TTC549 (cell line): Measurements from ENCODE around the gene SSR1.
"Not testable (repeated sequence)": the region's sequence is repeated elsewhere in the genome, so short reads cannot be mapped to it uniquely, and the experiment has no call there.

Experiments
- FAIRE-seq: peaks from 2 replicates; lab custom pipeline; 2012; peaks lifted over from hg19 to GRCh38; lab: Jason Lieb, UNC

The SSR1 gene

DNA sequence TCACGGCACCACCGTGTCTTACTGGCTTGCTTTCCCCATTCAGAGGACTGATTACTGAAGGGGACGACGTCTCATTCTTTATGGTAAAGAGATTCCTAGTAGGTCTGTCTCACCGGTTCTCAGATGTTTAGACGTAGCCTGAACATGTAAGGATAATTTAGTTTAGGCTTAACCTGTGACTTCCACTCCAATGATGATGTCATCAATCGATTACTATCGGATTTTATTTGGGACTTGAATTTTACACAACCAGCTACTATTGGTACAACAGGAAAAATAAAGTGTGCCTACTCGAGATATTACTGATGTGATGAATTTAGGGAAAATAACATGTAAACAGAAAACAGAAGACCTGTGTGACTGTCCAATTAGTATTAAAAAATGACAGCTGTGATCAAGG lies 4.5 kb upstream of the SSR1 start:
- no peak for FAIRE-seq

DNA sequence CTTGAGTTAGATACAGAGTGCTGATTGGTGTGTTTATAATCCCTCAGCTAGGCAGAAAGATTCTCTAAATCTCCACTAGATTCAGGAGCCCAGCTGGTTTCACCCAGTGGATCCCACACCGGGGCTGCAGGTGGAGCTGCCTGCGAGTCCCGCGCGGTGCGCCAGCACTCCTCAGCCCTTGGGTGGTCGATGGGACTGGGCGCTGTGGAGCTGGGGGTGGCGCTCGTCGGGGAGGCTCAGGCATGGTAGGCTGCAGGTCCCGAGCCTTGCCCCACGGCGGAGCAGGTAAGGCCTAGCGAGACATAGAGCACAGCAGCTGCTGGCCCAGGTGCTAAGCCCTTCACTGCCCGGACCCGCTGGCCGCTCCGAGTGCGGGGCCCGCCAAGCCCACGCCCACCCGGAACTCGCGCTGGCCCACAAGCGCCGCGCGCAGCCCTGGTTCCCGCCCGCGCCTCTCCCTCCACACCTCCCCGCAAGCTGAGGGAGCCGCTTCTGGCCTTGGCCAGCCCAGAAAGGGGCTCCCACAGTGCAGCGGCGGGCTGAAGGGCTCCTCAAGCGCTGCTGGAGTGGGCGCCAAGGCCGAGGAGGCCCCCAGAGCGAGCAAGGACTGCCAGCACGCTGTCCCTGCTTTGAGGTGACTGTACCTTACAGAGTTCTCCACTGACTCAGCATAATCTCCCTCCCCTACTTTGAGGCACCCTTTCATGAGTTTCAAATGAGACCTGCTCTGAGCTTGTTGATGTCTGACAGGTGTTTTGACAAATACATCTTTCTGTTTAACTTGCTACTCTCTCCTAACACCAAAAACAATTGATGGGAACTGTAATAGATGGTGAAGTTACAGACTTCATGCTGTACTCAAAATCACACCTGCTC lies 3.9 kb upstream of the SSR1 start:
- no peak for FAIRE-seq

DNA sequence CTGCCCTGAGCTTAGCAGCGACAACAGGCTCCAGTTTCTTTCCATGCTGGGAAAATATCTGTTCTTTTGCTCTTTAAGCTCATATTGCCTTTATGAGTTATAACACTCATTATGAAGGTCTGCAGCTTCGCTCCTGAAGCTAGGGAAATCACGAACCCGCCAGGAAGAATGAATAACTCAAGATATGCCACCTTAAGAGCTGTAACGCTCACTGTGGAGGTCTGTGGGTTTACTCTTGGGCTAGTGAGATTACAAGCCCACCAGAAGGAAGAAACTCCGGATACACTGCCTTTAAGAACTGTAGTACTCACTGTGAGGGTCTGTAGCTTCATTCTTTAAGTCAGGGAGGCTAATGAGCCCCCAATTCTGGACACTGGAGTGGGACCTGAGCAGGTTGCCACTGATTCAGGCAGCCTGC lies 3.0 kb upstream of the SSR1 start:
- no peak for FAIRE-seq

DNA sequence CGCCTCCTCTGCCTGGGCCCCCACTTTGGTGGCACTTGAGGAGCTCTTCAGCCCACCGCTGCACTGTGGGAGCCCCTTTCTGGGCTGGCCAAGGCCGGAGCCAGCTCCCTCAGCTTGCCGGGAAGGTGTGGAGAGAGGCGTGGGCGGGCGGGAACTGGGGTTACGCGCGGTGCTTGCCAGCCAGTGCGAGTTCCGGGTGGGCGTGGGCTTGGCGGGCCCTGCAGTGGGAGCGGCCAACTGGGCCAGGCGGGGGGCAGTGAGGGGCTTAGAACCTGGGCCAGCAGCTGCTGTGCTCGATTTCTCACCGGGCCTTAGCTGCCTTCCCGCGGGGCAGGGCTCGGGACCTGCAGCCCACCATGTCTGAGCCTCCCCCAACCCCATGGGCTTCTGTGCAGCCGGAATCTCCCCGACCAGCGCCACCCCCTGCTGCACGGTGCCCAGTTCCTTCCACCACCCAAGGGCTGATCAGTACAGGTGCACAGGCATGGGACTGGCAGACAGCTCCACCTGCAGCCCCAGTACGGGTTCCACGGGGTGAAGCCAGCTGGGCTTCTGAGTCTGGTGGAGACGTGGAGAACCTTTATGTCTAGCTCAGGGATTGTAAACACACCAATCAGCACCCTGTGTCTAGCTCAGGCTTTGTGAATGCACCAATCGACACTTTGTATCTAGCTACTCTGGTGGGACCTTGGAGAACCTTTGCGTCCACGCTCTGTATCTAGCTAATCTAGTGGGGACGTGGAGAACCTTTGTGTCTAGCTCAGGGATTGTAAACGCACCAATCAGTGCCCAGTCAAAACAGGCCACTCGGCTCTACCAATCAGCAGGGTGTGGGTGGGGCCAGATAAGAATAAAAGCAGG lies 2.3 kb upstream of the SSR1 start:
- not testable (repeated sequence) for FAIRE-seq

DNA sequence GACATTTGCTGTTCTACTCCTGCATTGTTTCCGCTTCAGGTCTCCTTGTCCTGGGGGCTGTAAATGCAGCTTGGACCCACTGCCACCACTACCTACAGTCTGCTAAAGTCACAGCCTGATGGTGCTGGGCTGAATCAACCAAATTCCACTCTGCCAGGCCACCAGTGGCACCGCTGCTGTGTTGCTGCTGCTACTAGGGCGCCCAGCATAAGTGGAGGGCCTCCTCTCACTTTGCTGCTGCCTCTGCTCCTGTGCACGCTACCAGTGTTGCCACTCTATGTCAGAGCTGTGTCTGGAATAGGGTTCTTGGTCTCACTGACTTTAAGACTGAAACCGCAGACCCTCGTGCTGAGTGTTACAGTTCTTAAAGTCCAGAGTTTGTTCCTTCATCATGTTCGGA lies 1.4 kb upstream of the SSR1 start:
- no peak for FAIRE-seq

DNA sequence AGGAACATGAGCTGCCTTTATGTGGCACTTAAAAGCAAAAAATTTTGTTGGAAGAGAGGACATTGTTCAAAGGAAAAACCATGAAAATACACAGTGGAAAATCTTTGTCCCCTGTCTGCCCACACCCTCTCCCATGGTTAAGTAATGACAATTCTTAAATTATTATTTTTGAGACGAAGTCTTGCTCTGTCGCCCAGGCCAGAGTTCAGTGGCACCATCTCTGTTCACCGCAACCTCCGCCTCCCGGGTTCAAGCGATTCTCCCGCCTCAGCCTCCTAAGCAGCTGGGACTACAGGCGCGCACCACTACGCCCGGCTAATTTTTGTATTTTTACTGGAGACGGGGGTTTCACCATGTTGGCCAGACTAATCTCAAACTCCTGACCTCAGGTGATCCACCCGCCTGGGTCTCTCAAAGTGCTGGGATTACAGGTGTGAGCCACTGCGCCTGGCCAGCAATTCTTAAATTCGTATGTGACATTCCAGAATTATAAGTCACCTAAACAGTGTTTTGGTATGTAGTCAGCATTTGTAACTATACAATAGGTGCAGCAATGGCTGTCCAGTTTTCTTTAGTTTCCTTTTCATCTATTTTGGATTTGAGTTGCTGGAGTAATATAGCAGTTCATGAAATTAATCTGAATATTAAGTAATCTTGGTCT lies 636 bp upstream of the SSR1 start:
- FAIRE-seq, result no peak

DNA sequence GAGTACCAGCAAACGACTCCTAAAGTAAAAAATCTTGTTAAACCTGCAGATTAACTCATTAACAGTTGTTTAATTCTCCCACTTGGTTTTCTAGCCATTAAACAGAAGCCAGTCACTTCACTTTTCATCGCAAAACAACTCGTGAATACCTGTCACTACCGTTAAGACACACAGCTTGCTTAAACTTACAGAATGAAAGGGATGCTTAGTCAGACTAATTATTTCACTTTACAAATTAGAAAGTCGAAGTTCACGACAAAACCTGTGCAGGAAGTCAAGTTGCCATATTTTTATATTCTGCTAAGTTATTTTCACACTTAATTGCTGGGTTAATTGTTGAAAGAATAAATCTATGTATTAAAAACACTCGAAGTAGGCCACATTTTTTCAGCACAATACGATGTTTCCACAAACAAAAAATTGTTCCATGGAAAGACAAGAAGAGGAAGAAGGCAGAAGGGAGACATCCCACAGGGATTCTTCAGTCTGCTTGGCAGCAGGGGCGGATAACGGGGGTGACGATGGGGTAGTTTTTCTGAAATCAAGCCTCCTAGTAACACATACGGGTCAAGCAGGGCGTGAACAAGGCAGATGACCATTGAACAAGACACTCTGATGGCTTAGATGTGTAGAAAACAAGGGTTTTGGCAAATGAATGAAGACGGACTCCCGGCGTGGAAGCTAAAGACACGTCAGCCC lies 933 bp downstream of the SSR1 start:
- FAIRE-seq, result no peak

DNA sequence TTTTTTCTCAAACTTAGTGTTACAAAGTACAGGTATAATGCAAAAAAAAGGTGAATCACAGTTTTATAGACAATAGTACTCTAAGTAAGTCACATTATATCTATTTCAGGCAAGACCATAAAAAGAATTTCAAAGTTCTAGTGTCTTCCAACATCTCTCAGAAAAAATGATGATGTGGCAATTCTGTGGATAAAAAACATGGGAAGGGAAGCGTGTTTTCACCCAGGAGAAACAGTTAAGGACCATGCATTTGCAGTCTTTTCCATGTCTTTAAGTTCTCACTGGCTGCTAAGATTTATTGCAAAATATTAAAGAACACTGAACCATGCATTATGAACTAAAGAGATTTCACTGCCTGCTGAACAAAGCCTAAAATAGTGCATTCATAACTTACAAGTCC lies 1.8 kb downstream of the SSR1 start:
- FAIRE-seq, result no peak

DNA sequence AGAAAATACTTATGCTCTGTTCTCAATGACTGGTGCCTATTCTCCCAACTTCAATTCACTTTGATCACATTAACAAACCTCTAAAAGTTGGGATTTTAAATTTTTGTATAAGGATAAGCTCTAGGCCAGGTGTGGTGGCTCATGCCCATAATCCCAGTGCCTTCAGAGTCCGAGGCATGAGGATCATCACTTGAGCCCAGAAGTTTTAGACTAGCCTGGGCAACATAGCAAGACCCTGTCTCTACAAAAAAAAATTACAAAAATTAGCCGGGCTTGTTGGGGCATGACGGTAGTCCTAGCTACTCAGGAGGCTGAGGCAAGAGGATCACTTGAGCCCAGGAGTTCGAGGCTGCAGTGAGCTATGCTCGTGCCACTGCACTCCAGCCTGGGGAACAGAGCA lies 3.9 kb downstream of the SSR1 start:
- no peak for FAIRE-seq

DNA sequence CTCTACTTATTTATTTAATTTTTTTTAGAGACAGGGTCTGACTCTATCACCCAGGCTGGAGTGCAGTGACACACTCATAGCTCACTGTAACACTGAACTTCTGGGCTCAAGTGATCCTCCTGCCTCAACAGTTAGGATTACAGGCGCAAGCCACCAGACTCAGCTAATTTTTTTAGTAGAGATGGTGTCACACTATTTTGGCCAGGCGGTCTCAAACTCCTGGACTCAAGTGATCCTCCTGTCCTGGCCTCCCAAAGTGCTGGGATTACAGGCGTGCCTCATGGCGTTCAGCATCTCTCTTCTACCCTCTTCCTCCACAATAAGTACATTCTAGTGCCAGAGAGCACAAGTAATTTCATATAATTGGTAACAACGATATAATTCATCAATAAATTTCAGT lies 5.5 kb downstream of the SSR1 start:
- FAIRE-seq, result no peak

DNA sequence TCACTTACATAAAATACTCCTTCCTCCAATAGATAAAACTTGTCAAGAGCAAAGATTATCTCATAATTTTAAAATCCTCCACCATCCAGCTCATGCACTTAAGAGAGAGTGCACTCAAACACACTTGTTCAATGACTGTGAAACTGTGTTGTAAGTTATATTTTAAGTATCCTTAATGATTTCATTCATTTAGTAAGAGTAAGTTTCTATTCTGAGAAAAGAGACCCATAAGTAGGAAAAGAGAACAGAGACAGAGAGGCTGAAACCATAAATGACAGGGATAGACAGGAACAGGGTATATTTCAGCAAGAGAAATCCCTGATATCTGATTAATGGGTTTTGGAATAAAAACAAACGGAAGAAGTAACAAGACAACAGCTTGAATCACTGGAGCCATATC lies 8.2 kb downstream of the SSR1 start:
- no peak for FAIRE-seq

DNA sequence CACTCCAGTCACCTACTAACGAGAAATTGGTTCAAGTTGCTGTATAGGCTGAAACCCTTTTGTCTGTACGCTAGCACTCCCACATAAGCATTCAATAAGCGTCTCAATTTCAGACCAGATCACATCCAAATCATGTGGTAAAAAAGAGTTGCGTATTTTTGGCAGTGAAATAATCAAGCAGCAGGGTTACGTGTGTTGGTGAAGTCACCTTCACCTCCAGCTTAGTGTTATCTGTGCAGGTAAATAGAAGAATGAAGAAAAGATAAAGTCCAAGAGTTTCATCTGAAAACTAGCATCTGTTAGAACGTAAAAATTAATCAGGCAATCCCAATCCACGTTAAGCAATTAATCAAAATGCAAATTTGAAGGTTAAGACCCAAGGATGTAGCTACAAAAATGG lies 11.3 kb downstream of the SSR1 start:
- no peak for FAIRE-seq

DNA sequence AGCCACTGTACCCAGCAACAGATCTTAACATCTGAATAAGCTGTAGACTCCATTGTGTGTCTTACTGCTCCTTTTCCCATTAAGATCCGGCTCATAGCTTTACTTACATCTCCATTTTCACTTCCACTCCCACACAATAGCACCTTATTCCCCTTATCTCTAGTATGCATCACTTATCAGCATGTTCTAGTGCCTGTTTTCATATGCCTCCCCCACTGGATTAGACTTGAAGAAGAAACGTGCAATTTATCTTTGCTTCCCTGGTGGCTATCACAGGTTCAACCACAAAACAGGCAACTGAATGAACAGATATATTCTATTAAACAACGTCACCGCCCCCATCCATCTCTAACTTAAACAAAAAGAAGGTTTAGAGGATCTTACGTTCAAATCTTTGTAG lies 12.1 kb downstream of the SSR1 start:
- no peak for FAIRE-seq

DNA sequence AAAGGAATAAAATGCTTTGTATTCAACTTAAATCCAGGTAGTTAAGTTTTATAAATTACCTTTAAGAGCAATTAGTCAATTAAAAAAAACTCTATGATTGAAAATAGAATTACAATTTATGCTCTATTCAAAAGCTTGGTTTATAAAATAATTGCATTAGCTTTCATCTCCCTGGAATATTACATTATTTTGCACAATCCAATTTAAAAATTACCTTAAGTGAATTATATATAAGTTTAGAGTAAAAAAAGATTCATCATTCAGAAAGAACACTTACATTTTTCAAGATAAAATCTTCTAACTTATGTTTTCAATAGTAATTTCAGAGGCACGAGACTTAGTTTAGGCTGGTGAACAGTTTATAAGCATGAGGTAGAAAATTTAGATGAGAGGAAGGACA lies 14.9 kb downstream of the SSR1 start:
- FAIRE-seq, result no peak

DNA sequence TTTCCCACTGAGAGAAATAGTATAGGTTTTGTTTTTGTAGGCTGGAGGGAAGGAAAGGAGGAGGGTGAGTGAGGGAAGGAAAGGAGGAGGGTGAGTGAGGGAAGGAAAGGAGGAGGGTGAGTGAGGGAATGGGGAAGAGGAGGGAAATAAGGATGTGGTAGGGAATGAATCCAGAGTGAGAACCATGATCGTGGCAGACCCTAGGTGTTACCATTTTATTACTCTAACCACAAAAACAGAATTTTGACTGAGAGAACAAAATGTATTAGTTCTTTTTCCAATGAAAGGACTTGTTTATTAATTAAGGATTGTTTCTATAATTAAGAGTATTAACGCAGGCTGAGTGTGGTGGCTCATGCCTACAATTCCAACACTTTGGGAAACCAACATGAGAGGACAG lies 16.4 kb downstream of the SSR1 start:
- FAIRE-seq, result no peak

DNA sequence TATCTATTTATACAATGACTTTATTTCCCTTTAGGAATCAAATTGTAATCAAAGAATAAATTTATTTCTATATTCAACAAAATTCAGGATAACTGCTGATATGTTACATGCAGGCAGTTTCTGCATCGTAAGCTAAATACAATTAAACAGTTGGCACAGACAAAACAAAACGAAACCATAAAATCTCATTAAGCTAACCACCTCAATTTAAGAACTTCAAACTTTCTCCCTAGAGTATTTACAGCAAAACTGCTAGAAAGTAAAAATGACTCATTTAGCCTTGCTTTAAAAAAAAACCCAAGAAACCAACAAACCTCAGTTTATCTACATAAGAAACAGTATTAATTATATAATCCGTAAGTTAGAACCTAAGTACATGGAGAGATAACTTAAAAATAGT lies 17.1 kb downstream of the SSR1 start:
- no peak for FAIRE-seq

DNA sequence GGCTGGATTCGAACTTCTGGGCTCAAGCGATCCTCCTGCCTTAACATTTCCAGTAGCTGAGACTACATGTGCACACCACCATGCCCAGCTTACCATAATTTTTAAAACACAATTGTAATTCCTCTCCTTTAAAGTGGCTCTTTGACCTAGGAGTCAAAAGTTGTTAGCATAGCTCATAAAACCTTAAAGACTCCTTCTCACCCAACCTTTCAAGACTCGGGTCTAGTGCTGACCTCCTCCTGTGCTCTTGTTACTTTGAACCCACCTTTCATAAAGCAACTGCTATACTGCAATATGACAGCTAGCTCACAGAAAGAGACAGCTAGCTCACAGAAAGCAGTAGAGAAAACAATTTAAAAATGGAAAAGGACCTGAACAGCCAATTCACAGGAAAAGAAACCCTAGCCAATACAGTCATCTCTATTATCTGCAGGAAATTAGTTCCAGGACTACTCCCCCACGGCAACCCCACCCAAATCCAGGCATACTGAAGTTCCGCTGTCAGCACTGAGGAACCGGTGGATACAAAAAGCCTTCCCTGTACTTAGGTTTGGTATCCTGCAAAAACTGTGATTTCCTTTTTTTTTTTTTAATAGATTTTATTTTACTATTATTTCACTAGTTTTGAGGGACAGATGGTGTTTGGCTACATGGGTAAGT lies 20.3 kb downstream of the SSR1 start:
- no peak for FAIRE-seq

DNA sequence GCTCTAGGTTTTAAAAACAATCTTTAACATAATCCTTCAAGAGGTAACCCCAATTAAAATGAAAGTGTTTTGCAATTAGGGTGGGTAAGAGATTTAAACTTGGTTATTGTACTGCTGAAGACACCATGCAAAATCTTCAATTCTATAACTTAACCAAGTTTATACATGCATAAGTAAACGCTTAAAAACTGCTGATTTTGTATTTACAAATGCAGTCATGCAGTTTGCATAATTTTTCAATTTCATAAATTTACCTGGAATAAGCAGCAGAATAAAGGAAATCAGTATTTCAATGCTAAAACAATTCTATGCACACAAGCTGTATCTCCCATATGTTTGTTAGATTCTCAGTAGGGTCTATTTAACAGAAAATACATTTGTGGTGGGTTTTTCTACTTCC lies 22.9 kb downstream of the SSR1 start:
- no peak for FAIRE-seq

DNA sequence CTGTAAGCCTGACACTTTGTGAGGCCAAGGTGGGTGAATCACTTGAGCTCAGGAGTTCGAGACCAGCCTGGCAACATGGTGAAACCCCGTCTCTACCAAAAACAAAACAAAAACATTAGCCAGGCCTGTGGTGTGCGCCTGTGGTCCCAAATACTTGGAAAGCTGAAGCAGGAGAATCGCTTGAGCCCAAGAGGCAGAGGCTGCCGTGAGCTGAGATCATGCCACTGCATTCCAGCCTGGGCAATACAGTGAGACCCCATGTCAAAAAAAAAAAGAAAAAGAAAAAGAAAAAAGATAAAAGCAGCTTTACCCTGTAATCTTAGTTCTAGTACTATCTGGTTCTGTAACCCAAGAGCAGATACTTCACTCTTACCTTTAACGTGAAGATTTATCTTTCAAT lies 27.6 kb downstream of the SSR1 start:
- no peak for FAIRE-seq

DNA sequence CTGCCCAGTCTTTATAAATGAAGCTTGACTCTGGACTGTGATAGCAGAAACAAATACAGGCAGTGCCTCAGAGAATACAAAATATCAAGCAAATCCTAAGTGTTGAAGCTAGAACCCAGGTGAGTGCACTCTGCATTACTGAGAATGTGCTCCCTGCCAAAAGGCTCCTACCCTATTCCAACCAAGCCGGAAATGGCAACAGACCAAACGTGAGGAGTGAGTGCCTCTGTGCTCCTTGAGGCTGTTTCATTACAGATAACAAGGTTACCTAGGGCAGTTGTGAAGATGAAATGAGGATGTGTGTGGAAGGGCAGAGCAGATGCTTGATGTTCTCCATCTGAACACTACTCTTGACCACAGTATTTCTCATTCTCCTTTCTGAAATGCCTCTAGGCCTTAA lies 29.3 kb downstream of the SSR1 start:
- no peak for FAIRE-seq

DNA sequence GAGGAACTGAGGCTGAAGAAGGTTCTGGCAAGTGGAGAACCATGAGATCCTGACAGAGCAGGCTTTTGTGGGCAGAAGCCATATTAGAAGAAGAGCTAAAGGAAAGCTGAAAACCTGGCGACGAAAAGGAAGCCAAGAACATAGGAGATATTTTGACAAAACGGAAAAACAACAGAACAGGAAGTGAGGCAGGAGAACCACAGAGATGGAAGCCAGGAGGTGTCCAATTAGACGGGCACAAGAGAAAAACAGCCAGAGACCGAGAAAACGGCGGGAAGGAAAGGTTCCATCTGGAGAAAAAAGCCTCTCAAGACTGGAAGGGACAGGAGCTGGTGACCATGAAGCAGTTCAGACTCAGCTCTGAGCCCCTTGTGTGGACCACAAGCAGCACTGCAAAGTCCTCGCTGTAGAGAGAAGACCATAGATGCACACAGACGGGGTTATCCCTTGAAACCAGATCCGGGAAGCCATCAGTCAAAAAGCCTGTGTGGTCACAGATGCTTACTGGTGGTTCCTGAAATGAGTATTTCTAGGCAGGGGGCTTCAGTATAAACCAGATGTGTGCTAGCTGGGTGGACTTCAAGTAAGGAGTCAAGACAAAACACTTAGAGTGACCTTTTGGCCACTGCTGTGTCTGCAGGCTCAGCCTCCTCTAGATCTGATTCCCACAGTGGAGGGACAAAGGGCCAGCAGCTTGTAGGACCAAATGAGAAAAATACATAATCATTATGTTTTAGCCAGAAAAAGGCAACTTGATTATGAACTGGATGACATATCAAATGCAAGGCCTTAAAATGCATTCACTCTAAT lies 30.7 kb downstream of the SSR1 start:
- FAIRE-seq, result no peak
